Sigmoid colon (tissue), 4 donors: ENCODE data around the gene XPNPEP1.

Experiments
- CTCF ChIP-seq, 4 experiments: fragments of 450-650 bp in 3 of 4; fragments of 200-600 bp in 1 of 4; IDR thresholded peaks; one replicate each; pipeline ENCODE4 v1.5.1; 2016 to 2019; ENCODE audit warnings: antibody characterized with exemption in 4 of 4, mild to moderate bottlenecking in 3 of 4, moderate library complexity in 2 of 4
- EP300 ChIP-seq, 4 donors: sonication (generic); formaldehyde crosslinking; IDR thresholded peaks; one replicate each; pipeline ENCODE4 v1.6.1; 2017; ENCODE audit warnings: antibody characterized with exemption in 4 of 4

- TF ChIP-seq CTCF (IDR thresholded peaks at IDR 0.05) (no peak), EP300 (IDR thresholded peaks at IDR 0.05) (no peak)
These were observed 10.7 kb downstream of the XPNPEP1 start for GRCh38 chr10:109912335-109913281.
